LoVo (cell line): Measurements from ENCODE around the gene CLCN6.
"Not testable (repeated sequence)": the region's sequence is repeated elsewhere in the genome, so short reads cannot be mapped to it uniquely, and the experiment has no call there.

Source experiments
- DNase-seq: peaks from one replicate; pipeline ENCODE4 v3.0.0-alpha.2; 2016; ENCODE audit warnings: low spot score

CLCN6 gene

GRCh38 chr1:11795238-11795890 is 10.6 kb upstream of the CLCN6 start:
- DNase-seq = no peak

GRCh38 chr1:11796036-11796828 is 9.8 kb upstream of the CLCN6 start:
- no peak for DNase-seq

- no peak for DNase-seq
Measured at GRCh38 chr1:11797525-11798216, 8.3 kb upstream of the CLCN6 start.

GRCh38 chr1:11799099-11799498 is 6.9 kb upstream of the CLCN6 start:
- DNase-seq = no peak

- DNase-seq = no peak
Measured at GRCh38 chr1:11799896-11800295, 6.1 kb upstream of the CLCN6 start.

- DNase-seq = no peak
Measured at GRCh38 chr1:11800391-11800755, 5.6 kb upstream of the CLCN6 start.

- DNase-seq = no peak
Measured at GRCh38 chr1:11800756-11801433, 5.1 kb upstream of the CLCN6 start.

GRCh38 chr1:11802616-11802972 is 3.4 kb upstream of the CLCN6 start:
- no peak for DNase-seq

- DNase-seq = no peak
Measured at GRCh38 chr1:11802973-11803885, 2.8 kb upstream of the CLCN6 start.

- DNase-seq = not testable (repeated sequence)
Measured at GRCh38 chr1:11803924-11804665, 1.9 kb upstream of the CLCN6 start.

- peak; percentile 43 for DNase-seq
Measured at GRCh38 chr1:11804666-11805421, 1.1 kb upstream of the CLCN6 start.

- DNase-seq = peak; percentile 12
Measured at GRCh38 chr1:11806307-11806936, 431 bp downstream of the CLCN6 start.

GRCh38 chr1:11807133-11807532 is 1.1 kb downstream of the CLCN6 start:
- no peak for DNase-seq

- no peak for DNase-seq
Measured at GRCh38 chr1:11813021-11813420, 7.0 kb downstream of the CLCN6 start.

GRCh38 chr1:11817192-11817591 is 11.2 kb downstream of the CLCN6 start:
- DNase-seq = no peak

GRCh38 chr1:11822091-11822490 is 16.1 kb downstream of the CLCN6 start:
- DNase-seq = no peak

- DNase-seq = no peak
Measured at GRCh38 chr1:11823366-11824137, 17.6 kb downstream of the CLCN6 start.

- no peak for DNase-seq
Measured at GRCh38 chr1:11825131-11825530, 19.1 kb downstream of the CLCN6 start.

GRCh38 chr1:11826946-11827345 is 21.0 kb downstream of the CLCN6 start:
- no peak for DNase-seq
